Panc1 (cell line): ENCODE measurements around the gene GRIN3B. TPM values are rescaled to one million over a fixed set of nuclear protein-coding genes. Genes with fewer than 3 reads are reported as not detected.

ENCODE experiments used
- ATAC-seq: fragments of 200-7000 bp; cut with Tn5 transposase; 2 replicates; pipeline ENCODE4 v1.9.1; 2020; ENCODE audit warnings: mild to moderate bottlenecking, moderate library complexity
- BruUV-seq: library from RNA; stranded (reverse); fragments of 400-500 nt; replicated peaks from 2 replicates; lab custom pipeline; 2021; lab: Mats Ljungman, UMichigan
- CTCF ChIA-PET: fragments of 300-600 bp; sonication (Branson Sonifier 250); formaldehyde crosslinking; loops from one replicate; lab custom pipeline; 2022; ENCODE audit warnings: antibody characterized with exemption; lab: Charles Lee
- POLR2A ChIA-PET: fragments of 300-600 bp; sonication (Branson Sonifier 250); formaldehyde crosslinking; loops from one replicate; lab custom pipeline; 2022; ENCODE audit warnings: antibody characterized with exemption; lab: Charles Lee
- DNase-seq: peaks from one replicate; pipeline ENCODE4 v3.0.0-alpha.2; 2010; ENCODE audit warnings: low read depth, low spot score
- H3K27ac ChIP-seq: 2 replicates; pipeline ENCODE4 v1.5.1; 2011; ENCODE audit warnings: mild to moderate bottlenecking, low read length, inconsistent platforms
- H3K27me3 ChIP-seq: fragments of 200-500 bp; sonication (Bioruptor generic); 2 replicates; pipeline ENCODE4 v1.6.0; 2014; ENCODE audit warnings: low read length, inconsistent platforms; ENCODE audit not compliant: control insufficient read depth, insufficient read depth
- H3K36me3 ChIP-seq: fragments of 200-500 bp; sonication (Bioruptor generic); 2 replicates; pipeline ENCODE4 v1.5.1; 2014; ENCODE audit warnings: inconsistent platforms, mild to moderate bottlenecking, low read length, moderate library complexity; ENCODE audit not compliant: control insufficient read depth, insufficient read depth
- H3K4me1 ChIP-seq: 2 replicates; pipeline ENCODE4 v1.5.1; 2011; ENCODE audit warnings: inconsistent platforms, mild to moderate bottlenecking, low read length, moderate library complexity; ENCODE audit not compliant: control insufficient read depth, insufficient read depth
- H3K4me3 ChIP-seq, 2 experiments: 2 replicates each; pipeline ENCODE4 v1.5.1; 2011 to 2012; ENCODE audit warnings: low read depth in 2 of 2, low read length in 2 of 2, mild to moderate bottlenecking in 2 of 2, inconsistent platforms in 1 of 2, moderate library complexity in 1 of 2
- H3K9me3 ChIP-seq: fragments of 200-500 bp; sonication (Bioruptor generic); 2 replicates; pipeline ENCODE4 v1.5.1; 2014; ENCODE audit warnings: low read depth, mild to moderate bottlenecking, inconsistent platforms, low read length, moderate library complexity; ENCODE audit not compliant: control insufficient read depth, insufficient read depth
- POLR2AphosphoS5 ChIP-seq: IDR thresholded peaks from 2 replicates; pipeline ENCODE4 v1.6.1; 2012; ENCODE audit warnings: mild to moderate bottlenecking, low read depth, low read length, moderate library complexity
- SIN3A ChIP-seq: IDR thresholded peaks from 2 replicates; pipeline ENCODE4 v1.6.1; 2012; ENCODE audit warnings: low read depth, mild to moderate bottlenecking, low read length, moderate library complexity, borderline replicate concordance; ENCODE audit not compliant: insufficient read depth
- TCF7L2 ChIP-seq: IDR thresholded peaks from 2 replicates; pipeline ENCODE4 v1.6.1; 2011; ENCODE audit warnings: mild to moderate bottlenecking, low read depth, low read length, inconsistent platforms
- in situ Hi-C: cut with HindIII; loops from 2 replicates; pipeline ENCODE4 v1.10.0; 2016; ENCODE audit warnings: low sequenced_read_pairs, low pct_unique_long_range_greater_than_20kb
- intact Hi-C: fragments of 100-400 bp; cut with micrococcal nuclease; formaldehyde crosslinking; loops from one replicate; pipeline ENCODE4 v1.10.0; 2022; ENCODE audit not compliant: unreplicated experiment
- total RNA-seq: library from RNA; stranded (reverse); gene quantifications from one replicate; pipeline ENCODE4 v1.2.1, GENCODE V29; 2021; ENCODE audit not compliant: unreplicated experiment
- TF ChIP-seq, protein P1 (sequence below), 2 experiments: IDR thresholded peaks; 2 replicates each; pipeline ENCODE4 v1.6.1; 2011 to 2012; ENCODE audit warnings: low read depth in 2 of 2, control low read depth in 1 of 2, low read length in 1 of 2, mild to moderate bottlenecking in 1 of 2, moderate library complexity in 1 of 2; ENCODE audit not compliant: insufficient read depth in 1 of 2
- TF ChIP-seq, protein P2 (sequence below): fragments of 450-650 bp; IDR thresholded peaks from 2 replicates; pipeline ENCODE4 v1.5.1; 2017; ENCODE audit warnings: mild to moderate bottlenecking

GRIN3B gene
- total RNA-seq, 1 experiment from 2014 or later: 4.6 TPM

DNA sequence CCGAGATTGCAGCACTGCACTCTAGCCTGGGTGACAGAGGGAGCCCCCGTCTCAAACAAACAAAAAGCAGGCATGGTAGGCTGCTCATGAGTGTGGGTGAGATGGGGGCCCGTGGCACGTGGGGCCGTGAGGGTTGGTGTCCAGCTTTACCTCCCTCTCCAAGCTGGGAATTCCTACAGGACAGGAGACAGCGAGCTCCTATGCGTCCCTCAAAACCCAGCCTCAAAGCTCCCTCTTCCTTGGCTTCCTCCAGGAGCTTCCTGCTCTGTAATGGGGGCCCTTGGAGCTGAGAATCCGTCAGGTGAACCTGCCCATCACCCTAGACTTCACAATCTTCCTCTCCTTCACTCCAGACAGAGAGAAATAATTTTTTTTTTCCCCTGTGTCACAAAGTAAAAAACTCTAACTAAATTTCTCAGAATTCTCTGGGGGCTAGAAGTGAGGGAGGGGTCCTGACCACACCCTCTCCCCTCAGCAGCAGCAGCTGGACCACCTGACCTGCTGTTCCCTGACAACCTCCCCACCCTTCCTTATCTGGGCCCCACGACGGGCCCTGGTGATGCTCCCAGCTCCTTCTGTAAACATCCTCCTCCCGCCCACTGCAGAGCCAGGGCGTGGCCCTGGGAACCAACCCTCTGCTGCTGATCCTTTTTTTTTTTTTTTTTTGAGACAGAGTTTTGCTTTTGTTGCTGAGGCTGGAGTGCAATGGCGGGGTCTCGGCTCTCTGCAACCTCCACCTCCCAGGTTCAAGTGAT is 38.2 kb upstream of the GRIN3B start:
- DNase-seq: no peak
- Histone ChIP-seq H3K36me3 (no peaks in the 10 kb centered on the region), H3K27me3 (no peaks in the 10 kb centered on the region), H3K4me3 (no peak overlapping the region), H3K4me1 (peaks cover 11% of the 10 kb centered on the region), H3K27ac (no peak overlapping the region), H3K9me3 (no peaks in the 10 kb centered on the region)
- in situ Hi-C loops: no loop called here
- intact Hi-C loops: no loop called here
- no TSS peak for BruUV-seq
- TF ChIP-seq, protein P1, sequence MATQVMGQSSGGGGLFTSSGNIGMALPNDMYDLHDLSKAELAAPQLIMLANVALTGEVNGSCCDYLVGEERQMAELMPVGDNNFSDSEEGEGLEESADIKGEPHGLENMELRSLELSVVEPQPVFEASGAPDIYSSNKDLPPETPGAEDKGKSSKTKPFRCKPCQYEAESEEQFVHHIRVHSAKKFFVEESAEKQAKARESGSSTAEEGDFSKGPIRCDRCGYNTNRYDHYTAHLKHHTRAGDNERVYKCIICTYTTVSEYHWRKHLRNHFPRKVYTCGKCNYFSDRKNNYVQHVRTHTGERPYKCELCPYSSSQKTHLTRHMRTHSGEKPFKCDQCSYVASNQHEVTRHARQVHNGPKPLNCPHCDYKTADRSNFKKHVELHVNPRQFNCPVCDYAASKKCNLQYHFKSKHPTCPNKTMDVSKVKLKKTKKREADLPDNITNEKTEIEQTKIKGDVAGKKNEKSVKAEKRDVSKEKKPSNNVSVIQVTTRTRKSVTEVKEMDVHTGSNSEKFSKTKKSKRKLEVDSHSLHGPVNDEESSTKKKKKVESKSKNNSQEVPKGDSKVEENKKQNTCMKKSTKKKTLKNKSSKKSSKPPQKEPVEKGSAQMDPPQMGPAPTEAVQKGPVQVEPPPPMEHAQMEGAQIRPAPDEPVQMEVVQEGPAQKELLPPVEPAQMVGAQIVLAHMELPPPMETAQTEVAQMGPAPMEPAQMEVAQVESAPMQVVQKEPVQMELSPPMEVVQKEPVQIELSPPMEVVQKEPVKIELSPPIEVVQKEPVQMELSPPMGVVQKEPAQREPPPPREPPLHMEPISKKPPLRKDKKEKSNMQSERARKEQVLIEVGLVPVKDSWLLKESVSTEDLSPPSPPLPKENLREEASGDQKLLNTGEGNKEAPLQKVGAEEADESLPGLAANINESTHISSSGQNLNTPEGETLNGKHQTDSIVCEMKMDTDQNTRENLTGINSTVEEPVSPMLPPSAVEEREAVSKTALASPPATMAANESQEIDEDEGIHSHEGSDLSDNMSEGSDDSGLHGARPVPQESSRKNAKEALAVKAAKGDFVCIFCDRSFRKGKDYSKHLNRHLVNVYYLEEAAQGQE (IDR thresholded peaks at IDR 0.05; ENCODE audit: insufficient read depth in 1 of 2, low read depth in 2 of 2, low read length in 1 of 2): no peak
- TF ChIP-seq, protein P2, sequence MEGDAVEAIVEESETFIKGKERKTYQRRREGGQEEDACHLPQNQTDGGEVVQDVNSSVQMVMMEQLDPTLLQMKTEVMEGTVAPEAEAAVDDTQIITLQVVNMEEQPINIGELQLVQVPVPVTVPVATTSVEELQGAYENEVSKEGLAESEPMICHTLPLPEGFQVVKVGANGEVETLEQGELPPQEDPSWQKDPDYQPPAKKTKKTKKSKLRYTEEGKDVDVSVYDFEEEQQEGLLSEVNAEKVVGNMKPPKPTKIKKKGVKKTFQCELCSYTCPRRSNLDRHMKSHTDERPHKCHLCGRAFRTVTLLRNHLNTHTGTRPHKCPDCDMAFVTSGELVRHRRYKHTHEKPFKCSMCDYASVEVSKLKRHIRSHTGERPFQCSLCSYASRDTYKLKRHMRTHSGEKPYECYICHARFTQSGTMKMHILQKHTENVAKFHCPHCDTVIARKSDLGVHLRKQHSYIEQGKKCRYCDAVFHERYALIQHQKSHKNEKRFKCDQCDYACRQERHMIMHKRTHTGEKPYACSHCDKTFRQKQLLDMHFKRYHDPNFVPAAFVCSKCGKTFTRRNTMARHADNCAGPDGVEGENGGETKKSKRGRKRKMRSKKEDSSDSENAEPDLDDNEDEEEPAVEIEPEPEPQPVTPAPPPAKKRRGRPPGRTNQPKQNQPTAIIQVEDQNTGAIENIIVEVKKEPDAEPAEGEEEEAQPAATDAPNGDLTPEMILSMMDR: no peak
- TF ChIP-seq SIN3A (no peak), TCF7L2 (no peak), POLR2AphosphoS5 (no peak)
- ChIA-PET POLR2A (no interaction called here), CTCF (no interaction called here)
- ATAC-seq: no peak

DNA sequence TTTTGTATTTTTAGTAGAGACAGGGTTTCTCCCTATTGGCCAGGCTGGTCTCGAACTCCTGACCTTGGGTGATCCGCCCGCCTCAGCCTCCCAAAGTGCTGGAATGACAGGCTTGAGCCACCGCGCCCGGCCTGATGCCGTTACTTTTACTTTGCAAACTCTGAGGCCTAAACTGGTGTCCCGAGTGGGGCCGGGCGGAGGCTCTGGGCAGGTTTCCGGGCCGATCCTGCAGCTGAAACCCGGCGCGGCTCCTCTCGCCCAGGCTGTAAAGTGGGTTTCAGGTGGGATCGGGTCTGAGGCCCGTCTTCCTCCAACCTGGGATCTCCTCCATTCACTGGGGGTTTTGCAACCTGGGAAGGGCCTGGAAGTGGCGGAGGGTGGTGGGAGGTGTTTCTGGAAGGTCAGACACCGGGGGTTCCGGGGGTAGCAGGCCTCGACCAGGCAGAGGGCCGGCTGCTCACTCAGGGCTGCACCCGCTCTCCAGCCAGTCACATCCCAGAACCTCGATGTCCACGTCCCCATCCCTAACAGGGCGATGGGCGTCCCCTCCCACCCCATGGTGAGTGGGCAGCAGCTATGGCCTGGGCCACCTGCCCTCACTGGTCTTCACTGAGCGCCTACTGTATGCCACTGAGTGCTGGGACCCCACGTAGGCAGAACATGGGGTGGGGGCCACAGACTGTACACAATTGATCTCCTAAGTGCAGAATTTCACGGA is 37.4 kb upstream of the GRIN3B start:
- ChIA-PET CTCF (no interaction called here), POLR2A (no interaction called here)
- no TSS peak for BruUV-seq
- Histone ChIP-seq H3K27me3 (no peaks in the 10 kb centered on the region), H3K9me3 (no peaks in the 10 kb centered on the region), H3K4me1 (peaks cover 5% of the 10 kb centered on the region; the same call in 1 of the 2 replicates), H3K36me3 (no peaks in the 10 kb centered on the region), H3K4me3 (no peak overlapping the region), H3K27ac (no peak overlapping the region)
- TF ChIP-seq TCF7L2 (no peak), SIN3A (no peak), POLR2AphosphoS5 (no peak)
- TF ChIP-seq, protein P1 (IDR thresholded peaks at IDR 0.05; ENCODE audit: insufficient read depth in 1 of 2, low read depth in 2 of 2, low read length in 1 of 2): no peak
- TF ChIP-seq, protein P2: no peak
- no peak for ATAC-seq
- in situ Hi-C loops (no loop called here), intact Hi-C loops (no loop called here)
- DNase-seq: no peak
